ENCODE measurements around the gene OPALIN.

DNA sequence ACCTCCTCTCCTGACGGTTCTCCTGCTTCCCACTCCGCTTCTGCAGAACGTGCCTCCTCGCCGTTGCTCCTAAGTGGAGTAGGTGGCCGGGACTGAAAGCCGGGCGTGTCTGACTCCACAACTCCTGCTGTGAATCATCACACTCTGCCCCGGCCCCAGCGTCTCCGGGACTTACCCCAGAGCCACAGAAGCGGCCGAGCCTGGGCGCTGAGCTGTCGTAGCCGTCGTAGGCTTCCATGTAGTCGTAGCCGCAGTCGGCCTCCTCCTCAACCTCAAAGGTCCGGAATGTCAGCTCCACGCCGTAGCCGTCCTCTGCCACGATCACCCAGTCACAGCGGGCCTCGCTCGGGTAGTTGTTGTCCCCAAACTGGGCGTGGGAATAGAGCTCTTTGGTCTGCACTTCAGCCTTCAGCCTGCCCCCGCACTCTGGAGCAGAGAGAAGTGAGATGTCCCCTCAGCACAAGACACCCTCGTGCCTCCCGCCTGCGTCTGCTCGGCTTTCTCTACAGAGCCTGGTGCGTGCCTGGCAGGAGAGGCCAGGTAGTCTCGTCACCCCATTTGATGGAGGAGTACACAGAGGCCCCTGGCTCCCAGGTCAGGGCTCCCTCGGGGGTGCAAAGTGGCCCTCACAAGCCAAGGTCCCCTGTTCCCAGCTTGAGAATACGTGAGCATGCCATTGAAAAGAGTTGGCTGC is 11.2 kb upstream of the OPALIN start:
- TF ChIP-seq EZH2 (IDR thresholded peaks at IDR 0.05; ENCODE audit: borderline replicate concordance), result no peak
- TF ChIP-seq, protein P1, sequence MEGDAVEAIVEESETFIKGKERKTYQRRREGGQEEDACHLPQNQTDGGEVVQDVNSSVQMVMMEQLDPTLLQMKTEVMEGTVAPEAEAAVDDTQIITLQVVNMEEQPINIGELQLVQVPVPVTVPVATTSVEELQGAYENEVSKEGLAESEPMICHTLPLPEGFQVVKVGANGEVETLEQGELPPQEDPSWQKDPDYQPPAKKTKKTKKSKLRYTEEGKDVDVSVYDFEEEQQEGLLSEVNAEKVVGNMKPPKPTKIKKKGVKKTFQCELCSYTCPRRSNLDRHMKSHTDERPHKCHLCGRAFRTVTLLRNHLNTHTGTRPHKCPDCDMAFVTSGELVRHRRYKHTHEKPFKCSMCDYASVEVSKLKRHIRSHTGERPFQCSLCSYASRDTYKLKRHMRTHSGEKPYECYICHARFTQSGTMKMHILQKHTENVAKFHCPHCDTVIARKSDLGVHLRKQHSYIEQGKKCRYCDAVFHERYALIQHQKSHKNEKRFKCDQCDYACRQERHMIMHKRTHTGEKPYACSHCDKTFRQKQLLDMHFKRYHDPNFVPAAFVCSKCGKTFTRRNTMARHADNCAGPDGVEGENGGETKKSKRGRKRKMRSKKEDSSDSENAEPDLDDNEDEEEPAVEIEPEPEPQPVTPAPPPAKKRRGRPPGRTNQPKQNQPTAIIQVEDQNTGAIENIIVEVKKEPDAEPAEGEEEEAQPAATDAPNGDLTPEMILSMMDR (IDR thresholded peaks at IDR 0.05; ENCODE audit: poor library complexity), result no peak

Measured in hepatocyte (in vitro differentiated cells).